ENCODE results near the gene LIN54.
A peak's percentile ranks its signal among the peaks of the same experiment; 100 is the strongest.

Gene LIN54

DNA sequence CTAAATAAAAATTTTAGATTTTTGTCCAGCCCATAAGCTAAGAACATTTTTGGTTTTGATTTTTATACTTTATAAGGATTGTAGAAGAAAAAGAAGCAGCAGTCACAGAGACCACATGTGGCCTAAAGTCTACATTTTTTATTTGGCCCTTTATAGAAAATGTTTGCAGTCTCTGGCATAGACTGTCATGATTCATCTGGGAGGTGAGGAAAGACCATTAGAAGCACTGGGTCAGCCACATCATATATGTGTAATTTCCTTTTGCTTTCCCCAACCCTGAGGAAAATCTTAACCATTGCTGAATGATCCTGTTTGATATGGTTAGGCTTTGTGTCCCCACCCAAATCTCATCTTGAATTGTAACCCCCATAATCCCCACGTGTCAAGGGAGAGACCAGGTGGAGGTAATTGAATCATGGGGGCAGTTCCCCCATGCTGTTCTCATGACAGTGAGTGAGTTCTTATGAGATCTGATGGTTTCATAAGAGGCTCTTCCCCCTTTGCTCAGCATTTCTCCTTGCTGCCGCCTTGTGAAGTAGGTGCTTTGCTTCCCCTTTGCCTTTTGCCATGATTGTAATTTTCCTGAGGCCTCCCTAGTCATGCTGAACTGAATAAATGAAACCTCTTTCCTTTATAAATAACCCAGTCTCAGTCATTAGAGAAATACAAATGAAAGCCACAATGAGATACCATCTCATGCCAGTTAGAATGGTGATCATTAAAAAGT lies 12.3 kb upstream of the LIN54 start:
- DNase-seq (ENCODE audit: low read depth in 2 of 2), result peak in 1 of 2 donors; percentile 76
- H3K4me3 ChIP-seq (replicated peaks in 1 of 2; ENCODE audit: low read depth in 2 of 2, low read length in 2 of 2), result no peak overlapping the region
- TF ChIP-seq, protein P1, sequence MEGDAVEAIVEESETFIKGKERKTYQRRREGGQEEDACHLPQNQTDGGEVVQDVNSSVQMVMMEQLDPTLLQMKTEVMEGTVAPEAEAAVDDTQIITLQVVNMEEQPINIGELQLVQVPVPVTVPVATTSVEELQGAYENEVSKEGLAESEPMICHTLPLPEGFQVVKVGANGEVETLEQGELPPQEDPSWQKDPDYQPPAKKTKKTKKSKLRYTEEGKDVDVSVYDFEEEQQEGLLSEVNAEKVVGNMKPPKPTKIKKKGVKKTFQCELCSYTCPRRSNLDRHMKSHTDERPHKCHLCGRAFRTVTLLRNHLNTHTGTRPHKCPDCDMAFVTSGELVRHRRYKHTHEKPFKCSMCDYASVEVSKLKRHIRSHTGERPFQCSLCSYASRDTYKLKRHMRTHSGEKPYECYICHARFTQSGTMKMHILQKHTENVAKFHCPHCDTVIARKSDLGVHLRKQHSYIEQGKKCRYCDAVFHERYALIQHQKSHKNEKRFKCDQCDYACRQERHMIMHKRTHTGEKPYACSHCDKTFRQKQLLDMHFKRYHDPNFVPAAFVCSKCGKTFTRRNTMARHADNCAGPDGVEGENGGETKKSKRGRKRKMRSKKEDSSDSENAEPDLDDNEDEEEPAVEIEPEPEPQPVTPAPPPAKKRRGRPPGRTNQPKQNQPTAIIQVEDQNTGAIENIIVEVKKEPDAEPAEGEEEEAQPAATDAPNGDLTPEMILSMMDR (IDR thresholded peaks at IDR 0.05; ENCODE audit: low read depth, low read length), result no peak

DNA sequence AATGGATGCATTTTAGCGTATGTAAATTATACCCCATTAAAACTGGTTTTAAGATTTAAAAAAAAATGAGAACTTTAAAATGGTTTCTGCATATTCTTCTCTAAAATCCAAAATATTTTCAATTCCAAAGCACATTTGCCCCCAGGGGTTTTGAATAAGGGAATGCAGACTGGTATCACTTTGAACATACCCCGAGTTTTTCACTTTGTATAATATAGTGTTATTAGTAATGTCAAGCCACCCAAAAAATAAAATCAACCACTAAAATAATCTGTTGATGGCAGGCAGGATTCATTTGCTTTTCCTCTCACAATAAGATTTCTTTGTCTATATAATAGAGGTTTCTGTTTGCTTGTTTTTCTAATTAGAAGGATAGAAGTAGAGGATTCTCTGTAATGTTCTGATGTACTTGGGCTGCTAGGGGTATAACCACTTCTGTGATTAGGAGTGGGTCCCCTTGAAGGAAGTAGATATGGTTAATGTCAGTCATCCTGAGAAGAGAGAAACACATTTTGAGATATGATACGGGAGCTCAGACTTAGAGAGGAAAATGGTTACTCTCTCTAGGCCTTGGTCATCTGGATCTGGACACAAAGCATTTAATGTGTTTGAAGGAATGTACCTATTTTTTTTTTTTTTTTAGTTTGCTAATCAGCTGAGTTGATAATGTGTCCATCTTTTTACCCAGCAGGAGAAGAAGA lies 9.3 kb upstream of the LIN54 start:
- DNase-seq (ENCODE audit: low read depth in 2 of 2), result no peak
- no peak overlapping the region for H3K4me3 ChIP-seq (replicated peaks in 1 of 2; ENCODE audit: low read depth in 2 of 2, low read length in 2 of 2)
- TF ChIP-seq, protein P1 (IDR thresholded peaks at IDR 0.05; ENCODE audit: low read depth, low read length), result no peak

DNA sequence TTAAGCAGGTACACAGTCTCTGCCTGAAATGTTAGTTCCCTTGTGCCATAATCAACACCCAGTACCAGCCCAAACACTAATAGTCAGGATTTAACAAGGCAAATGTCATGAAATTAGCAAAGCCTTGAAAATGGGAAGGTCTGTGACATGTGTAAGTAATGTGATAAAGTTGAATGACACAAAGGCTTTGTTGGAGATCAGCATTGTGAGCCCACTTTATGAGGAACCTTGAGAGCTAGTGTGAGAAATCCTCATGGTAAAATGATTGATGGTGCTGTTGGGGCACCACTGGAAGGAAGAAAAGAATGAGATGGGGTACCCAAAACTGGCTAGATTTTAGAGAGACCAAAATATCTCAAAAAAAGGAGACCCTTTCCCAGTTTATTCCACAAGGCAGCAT lies 3.3 kb upstream of the LIN54 start:
- no peak for DNase-seq (ENCODE audit: low read depth in 2 of 2)
- TF ChIP-seq, protein P1 (IDR thresholded peaks at IDR 0.05; ENCODE audit: low read depth, low read length), result no peak
- H3K4me3 ChIP-seq (replicated peaks in 1 of 2; ENCODE audit: low read depth in 2 of 2, low read length in 2 of 2), result no peak overlapping the region

DNA sequence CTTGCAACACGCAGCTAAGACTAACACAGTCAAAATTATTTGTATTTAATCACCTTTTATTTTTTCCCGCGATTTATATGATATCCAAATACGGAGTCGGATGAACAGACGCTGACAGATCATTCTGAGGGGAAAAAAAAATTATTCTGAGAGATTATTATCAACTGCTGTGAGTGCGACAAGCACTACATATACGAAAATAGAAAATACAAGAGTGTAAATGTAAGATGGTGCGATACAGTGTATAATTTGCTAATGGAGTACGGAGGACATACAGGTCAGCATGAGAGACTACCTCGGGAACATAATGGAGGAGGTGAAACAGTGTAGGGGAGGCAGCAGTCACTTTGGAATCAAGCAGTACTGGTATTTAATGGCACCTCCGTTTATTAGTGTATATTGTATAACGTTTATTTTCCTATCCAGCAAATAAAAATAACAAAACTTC lies 2.8 kb upstream of the LIN54 start:
- no peak for DNase-seq (ENCODE audit: low read depth in 2 of 2)
- H3K4me3 ChIP-seq (replicated peaks in 1 of 2; ENCODE audit: low read depth in 2 of 2, low read length in 2 of 2), result peak overlapping the region; percentile 55 to 56
- TF ChIP-seq, protein P1 (IDR thresholded peaks at IDR 0.05; ENCODE audit: low read depth, low read length), result no peak

DNA sequence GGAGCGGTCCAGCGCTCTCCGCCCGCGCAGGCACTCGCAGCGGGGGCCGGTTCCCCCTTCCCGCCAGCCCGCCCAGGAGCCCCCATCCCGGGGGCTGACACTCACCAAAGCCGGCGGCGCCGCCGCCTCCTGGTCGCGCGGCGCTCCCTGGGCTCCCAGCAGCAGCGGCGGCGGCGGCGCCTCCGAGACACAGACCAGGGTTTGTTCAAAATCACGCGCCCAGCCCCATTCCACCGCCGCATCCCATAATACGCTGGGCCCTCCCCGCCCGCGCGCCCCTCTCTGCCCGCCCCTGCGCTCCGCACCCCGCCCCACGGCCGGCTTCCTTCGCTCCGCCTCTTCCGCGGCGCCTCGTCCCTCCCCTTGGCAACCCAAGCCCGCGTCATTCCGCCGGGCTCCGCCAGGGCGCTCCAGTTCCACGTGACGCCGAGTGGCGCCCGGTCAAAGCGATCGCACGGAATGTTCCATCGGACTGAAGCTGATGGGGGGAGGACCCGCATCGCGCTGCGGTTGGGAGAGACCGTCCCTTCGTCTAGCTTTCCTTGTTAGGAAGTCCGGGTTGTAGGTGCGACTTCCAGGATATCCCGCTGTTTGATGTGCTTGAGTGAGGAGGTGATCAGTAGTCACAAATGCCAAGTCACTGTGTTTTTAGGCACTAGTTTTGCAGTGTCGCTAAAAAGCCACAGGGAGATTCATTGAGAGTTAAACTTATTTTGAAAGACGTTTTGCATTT lies 2.2 kb upstream of the LIN54 start:
- DNase-seq (ENCODE audit: low read depth in 2 of 2), result peak; percentile 98 to 99

DNA sequence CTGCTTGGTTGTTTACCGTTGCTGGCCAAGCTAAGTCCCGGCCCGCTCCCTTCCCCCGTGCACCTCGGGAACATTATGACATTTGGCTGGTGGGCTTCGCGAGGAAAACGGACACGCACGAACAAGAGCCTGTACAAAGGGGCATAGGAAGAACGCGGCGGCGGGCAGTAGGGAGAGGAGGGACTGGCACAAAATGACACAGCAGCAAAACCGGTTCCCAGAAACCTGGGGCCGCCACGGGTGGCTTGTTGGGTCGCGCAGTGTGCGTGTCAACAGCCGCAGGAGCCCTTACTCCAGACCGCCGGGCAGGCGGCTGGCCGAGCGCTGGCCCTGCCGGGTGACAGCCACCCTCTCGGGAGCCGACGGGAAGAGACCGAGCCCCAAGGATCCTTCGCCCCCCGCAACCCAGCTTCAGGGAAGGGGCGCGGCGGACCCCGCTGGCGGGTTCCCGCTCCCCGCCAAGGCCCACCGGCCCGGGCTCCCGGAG lies 1.6 kb upstream of the LIN54 start:
- DNase-seq (ENCODE audit: low read depth in 2 of 2), result no peak
- H3K4me3 ChIP-seq (replicated peaks in 1 of 2; ENCODE audit: low read depth in 2 of 2, low read length in 2 of 2), result peak overlapping the region; percentile 71 to 80
- TF ChIP-seq, protein P1 (IDR thresholded peaks at IDR 0.05; ENCODE audit: low read depth, low read length), result no peak

More for the DNA sequence above, 2.2 kb upstream of the LIN54 start:
- TF ChIP-seq, protein P1 (IDR thresholded peaks at IDR 0.05; ENCODE audit: low read depth, low read length), result peak; percentile 44
- peak overlapping the region; percentile 71 to 80 for H3K4me3 ChIP-seq (replicated peaks in 1 of 2; ENCODE audit: low read depth in 2 of 2, low read length in 2 of 2)

Data from cardiac fibroblast (primary cell).